Lower leg skin (tissue), 4 donors: Measurements from ENCODE around the gene WWOX. TPM values are rescaled to one million over a fixed set of nuclear protein-coding genes. Genes with fewer than 3 reads are reported as not detected.

Experiments
- DNase-seq, 2 donors: peaks; one replicate each; pipeline ENCODE4 v3.0.0-alpha.2; 2019; ENCODE audit warnings: low spot score in 2 of 2
- H3K4me3 ChIP-seq: fragments of 200-600 bp; sonication (generic); 2 replicates; pipeline ENCODE4 v1.5.1; 2017; ENCODE audit warnings: mild to moderate bottlenecking, low read depth; ENCODE audit not compliant: poor library complexity, severe bottlenecking
- CTCF ChIP-seq, 3 donors: fragments of 450-650 bp; IDR thresholded peaks; one replicate each; pipeline ENCODE4 v1.5.1; 2016; ENCODE audit warnings: antibody characterized with exemption in 3 of 3, mild to moderate bottlenecking in 3 of 3, moderate library complexity in 2 of 3
- POLR2A ChIP-seq, 2 donors: fragments of 450-650 bp; IDR thresholded peaks; one replicate each; pipeline ENCODE4 v1.6.1; 2016 to 2017; ENCODE audit warnings: antibody characterized with exemption in 2 of 2, mild to moderate bottlenecking in 1 of 2, moderate library complexity in 1 of 2
- WGBS, 2 donors: methylation state at CpG; one replicate each; pipeline ENCODE4 v1.1.5; 2018; 5-methylcytosine and 5-hydroxymethylcytosine counted together
- intact Hi-C: fragments of 100-400 bp; cut with DNase I; formaldehyde crosslinking; loops from one replicate; pipeline ENCODE4 v1.15.0; 2023; ENCODE audit warnings: low total_unique reads
- total RNA-seq, 4 donors: library from RNA; depleted of rRNA; stranded (reverse); fragments of >200 nt; gene quantifications; one replicate each; pipeline ENCODE4 v1.1.0, GENCODE V29; 2016

The WWOX gene
- total RNA-seq, 4 donors from 2014 or later, result 21.0 to 82.7 (median 36.1) TPM

GRCh38 chr16:79137426-79137939, 1038.0 kb downstream of the WWOX start:
- no peak for TF ChIP-seq CTCF (IDR thresholded peaks at IDR 0.05)
- no peak for TF ChIP-seq POLR2A (IDR thresholded peaks at IDR 0.05)
- no peak overlapping the region for H3K4me3 ChIP-seq
- intact Hi-C loops, result no loop called here
- no peak for DNase-seq
- WGBS, 2 donors, result 47 to 54% methylated on average over 6 of the region's 6 CpGs

GRCh38 chr16:79139799-79140198, 1040.3 kb downstream of the WWOX start:
- H3K4me3 ChIP-seq, result no peak overlapping the region
- WGBS, 2 donors, result 89 to 95% methylated on average over 7 of the region's 7 CpGs
- TF ChIP-seq CTCF (IDR thresholded peaks at IDR 0.05) (no peak), POLR2A (IDR thresholded peaks at IDR 0.05) (no peak)
- DNase-seq, result no peak
- intact Hi-C loops, result no loop called here

- DNase-seq, result no peak
- H3K4me3 ChIP-seq, result no peak overlapping the region
- TF ChIP-seq CTCF (IDR thresholded peaks at IDR 0.05), result no peak
- TF ChIP-seq POLR2A (IDR thresholded peaks at IDR 0.05), result no peak
- intact Hi-C loops, result no loop called here
- WGBS, 2 donors, result 87 to 93% methylated on average over 2 of the region's 2 CpGs
Measured at GRCh38 chr16:79143026-79143425, 1043.6 kb downstream of the WWOX start.

- TF ChIP-seq POLR2A (IDR thresholded peaks at IDR 0.05), result no peak
- no peak for TF ChIP-seq CTCF (IDR thresholded peaks at IDR 0.05)
- WGBS, 2 donors, result 0 to 82% methylated on average over 1 of the region's 1 CpG
- intact Hi-C loops, result no loop called here
- H3K4me3 ChIP-seq, result no peak overlapping the region
- DNase-seq, result no peak
Measured at GRCh38 chr16:79150151-79150550, 1050.7 kb downstream of the WWOX start.

GRCh38 chr16:79150632-79151310, 1051.3 kb downstream of the WWOX start:
- no peak for DNase-seq
- intact Hi-C loops, result no loop called here
- H3K4me3 ChIP-seq, result no peak overlapping the region
- WGBS, 2 donors, result 79 to 92% methylated on average over 13 of the region's 13 CpGs
- TF ChIP-seq POLR2A (IDR thresholded peaks at IDR 0.05) (no peak), CTCF (IDR thresholded peaks at IDR 0.05) (no peak)

- DNase-seq, result no peak
- H3K4me3 ChIP-seq, result no peak overlapping the region
- 82% methylated on average over 3 of the region's 3 CpGs for WGBS, 2 donors
- TF ChIP-seq CTCF (IDR thresholded peaks at IDR 0.05) (no peak), POLR2A (IDR thresholded peaks at IDR 0.05) (no peak)
- intact Hi-C loops, result no loop called here
Measured at GRCh38 chr16:79154086-79154485, 1054.6 kb downstream of the WWOX start.
